SU-DHL-6 (cell line): ENCODE measurements around the gene ASB2.

Source experiments
- H2AFZ ChIP-seq: fragments of 200-600 bp; sonication (generic); 2 replicates; pipeline ENCODE4 v1.6.1; 2014; ENCODE audit warnings: low read depth, mild to moderate bottlenecking, moderate library complexity, mixed read lengths, antibody characterized with exemption, low read length; ENCODE audit not compliant: severe bottlenecking
- H3F3A ChIP-seq: fragments of 200-600 bp; shearing (Covaris generic); 2 replicates; pipeline ENCODE4 v1.6.0; 2016; ENCODE audit warnings: antibody characterized with exemption, mild to moderate bottlenecking; ENCODE audit not compliant: insufficient read depth
- H3K27ac ChIP-seq: fragments of 200-600 bp; sonication (generic); 2 replicates; pipeline ENCODE4 v1.5.1; 2016; ENCODE audit warnings: low read depth, mild to moderate bottlenecking, low read length, moderate library complexity, mixed read lengths
- H3K27me3 ChIP-seq: fragments of 200-600 bp; sonication (generic), shearing (Covaris generic); 2 replicates; pipeline ENCODE4 v1.6.0; 2014; ENCODE audit warnings: mild to moderate bottlenecking, low read length
- H3K36me3 ChIP-seq: fragments of 200-600 bp; sonication (generic); 2 replicates; pipeline ENCODE4 v1.6.1; 2014; ENCODE audit warnings: mild to moderate bottlenecking, low read length, mixed read lengths
- H3K4me2 ChIP-seq: fragments of 300-600, 200-600 bp; shearing (Covaris generic), sonication (generic); 2 replicates; pipeline ENCODE4 v1.6.0; 2014; ENCODE audit warnings: low read length, low read depth, mild to moderate bottlenecking; ENCODE audit not compliant: poor library complexity, severe bottlenecking
- H3K4me3 ChIP-seq: fragments of 200-600 bp; sonication (generic); 2 replicates; pipeline ENCODE4 v1.5.1; 2014; ENCODE audit warnings: antibody characterized with exemption, low read length, mild to moderate bottlenecking, mixed read lengths; ENCODE audit not compliant: insufficient read depth, poor library complexity, severe bottlenecking
- H3K79me2 ChIP-seq: fragments of 200-600 bp; sonication (generic); 2 replicates; pipeline ENCODE4 v1.6.1; 2014; ENCODE audit warnings: mild to moderate bottlenecking, low read length, moderate library complexity; ENCODE audit not compliant: insufficient read depth
- H3K9ac ChIP-seq: fragments of 200-600 bp; sonication (generic); 2 replicates; pipeline ENCODE4 v1.7.0; 2014; ENCODE audit warnings: mild to moderate bottlenecking, low read length
- H3K9me2 ChIP-seq: fragments of 200-600 bp; sonication (generic); replicated peaks from 2 replicates; pipeline ENCODE4 v1.6.1; 2014; ENCODE audit warnings: low read length; ENCODE audit not compliant: insufficient read depth
- H3K9me3 ChIP-seq: fragments of 200-600 bp; sonication (generic); 2 replicates; pipeline ENCODE4 v1.6.1; 2014; ENCODE audit warnings: low read length, mixed read lengths; ENCODE audit not compliant: insufficient read depth
- H4K20me1 ChIP-seq: fragments of 200-600 bp; sonication (generic); 2 replicates; pipeline ENCODE4 v1.6.1; 2014; ENCODE audit warnings: low read depth, mild to moderate bottlenecking, antibody characterized with exemption, low read length, moderate library complexity, mixed read lengths
- EZH2phosphoT487 ChIP-seq: fragments of 200-600 bp; sonication (generic), shearing (Covaris generic); conservative IDR thresholded peaks from 2 replicates; pipeline ENCODE4 v1.6.1; 2018; ENCODE audit warnings: mild to moderate bottlenecking, antibody characterized with exemption, low read length, moderate library complexity, mixed read lengths
- TF ChIP-seq, protein P1 (sequence below): fragments of 200-600 bp; sonication (generic); IDR thresholded peaks from one replicate; pipeline ENCODE4 v1.5.1; 2017; ENCODE audit warnings: antibody characterized with exemption, mild to moderate bottlenecking, low read length, moderate library complexity; ENCODE audit not compliant: insufficient read depth, poor library complexity, severe bottlenecking

ASB2 gene

DNA sequence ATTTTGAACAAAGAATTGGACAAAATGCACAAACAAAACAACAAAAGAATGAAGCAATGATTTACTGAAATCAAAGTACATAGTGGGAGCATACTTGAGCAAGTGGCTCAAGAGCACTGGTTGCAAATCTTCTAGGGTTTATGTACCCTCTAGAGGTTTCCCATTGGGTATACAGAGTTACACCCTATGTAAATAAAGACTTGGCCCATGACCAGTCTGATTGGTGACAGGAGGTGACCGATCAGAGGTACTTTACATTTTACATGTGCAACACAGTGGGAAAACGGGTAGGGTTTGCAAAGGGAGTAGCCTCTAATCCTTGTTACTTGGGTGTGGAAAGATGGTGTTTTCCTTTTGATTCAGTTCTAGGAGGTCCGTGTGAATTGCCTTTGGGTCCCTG is 59.9 kb downstream of the ASB2 start:
- H3K9ac ChIP-seq = no peak overlapping the region
- H3K27me3 ChIP-seq = no peaks in the 10 kb centered on the region
- no peaks in the 10 kb centered on the region for H3K36me3 ChIP-seq
- H2AFZ ChIP-seq = no peak overlapping the region
- no peak overlapping the region for H3K27ac ChIP-seq
- TF ChIP-seq, protein P1, sequence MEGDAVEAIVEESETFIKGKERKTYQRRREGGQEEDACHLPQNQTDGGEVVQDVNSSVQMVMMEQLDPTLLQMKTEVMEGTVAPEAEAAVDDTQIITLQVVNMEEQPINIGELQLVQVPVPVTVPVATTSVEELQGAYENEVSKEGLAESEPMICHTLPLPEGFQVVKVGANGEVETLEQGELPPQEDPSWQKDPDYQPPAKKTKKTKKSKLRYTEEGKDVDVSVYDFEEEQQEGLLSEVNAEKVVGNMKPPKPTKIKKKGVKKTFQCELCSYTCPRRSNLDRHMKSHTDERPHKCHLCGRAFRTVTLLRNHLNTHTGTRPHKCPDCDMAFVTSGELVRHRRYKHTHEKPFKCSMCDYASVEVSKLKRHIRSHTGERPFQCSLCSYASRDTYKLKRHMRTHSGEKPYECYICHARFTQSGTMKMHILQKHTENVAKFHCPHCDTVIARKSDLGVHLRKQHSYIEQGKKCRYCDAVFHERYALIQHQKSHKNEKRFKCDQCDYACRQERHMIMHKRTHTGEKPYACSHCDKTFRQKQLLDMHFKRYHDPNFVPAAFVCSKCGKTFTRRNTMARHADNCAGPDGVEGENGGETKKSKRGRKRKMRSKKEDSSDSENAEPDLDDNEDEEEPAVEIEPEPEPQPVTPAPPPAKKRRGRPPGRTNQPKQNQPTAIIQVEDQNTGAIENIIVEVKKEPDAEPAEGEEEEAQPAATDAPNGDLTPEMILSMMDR = no peak
- no peak for TF ChIP-seq EZH2phosphoT487
- H3F3A ChIP-seq = no peaks in the 10 kb centered on the region
- no peaks in the 10 kb centered on the region for H3K9me2 ChIP-seq
- no peaks in the 10 kb centered on the region for H3K9me3 ChIP-seq
- no peak overlapping the region for H3K4me2 ChIP-seq
- H4K20me1 ChIP-seq = no peaks in the 10 kb centered on the region
- no peaks in the 10 kb centered on the region for H3K79me2 ChIP-seq
- H3K4me3 ChIP-seq = no peak overlapping the region

DNA sequence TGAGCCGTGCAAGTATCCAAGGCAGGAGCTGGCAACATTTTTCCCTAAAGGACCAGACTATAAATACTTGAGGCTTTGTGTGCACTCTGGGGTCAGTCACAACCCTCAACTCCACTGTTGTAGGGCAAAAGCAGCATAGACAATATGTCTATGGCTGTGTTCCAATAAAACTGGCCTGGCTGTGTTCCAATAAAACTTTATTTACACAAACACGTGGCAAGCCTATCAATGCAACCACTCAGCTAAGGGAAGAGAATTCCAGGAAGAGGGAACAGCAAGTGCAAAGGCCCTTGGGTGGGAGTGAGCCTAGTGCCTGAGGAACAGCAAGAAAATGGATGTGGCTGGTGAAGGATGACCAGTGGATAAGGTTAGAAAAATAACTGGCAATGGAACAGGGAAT is 60.6 kb downstream of the ASB2 start:
- H3K36me3 ChIP-seq = no peaks in the 10 kb centered on the region
- no peaks in the 10 kb centered on the region for H3K9me3 ChIP-seq
- no peaks in the 10 kb centered on the region for H3K79me2 ChIP-seq
- H3K4me3 ChIP-seq = no peak overlapping the region
- H3F3A ChIP-seq = no peaks in the 10 kb centered on the region
- H3K27me3 ChIP-seq = no peaks in the 10 kb centered on the region
- no peak for TF ChIP-seq EZH2phosphoT487
- TF ChIP-seq, protein P1 = no peak
- H3K9me2 ChIP-seq = no peaks in the 10 kb centered on the region
- H3K4me2 ChIP-seq = no peak overlapping the region
- no peak overlapping the region for H3K27ac ChIP-seq
- no peaks in the 10 kb centered on the region for H4K20me1 ChIP-seq
- no peak overlapping the region for H2AFZ ChIP-seq
- no peak overlapping the region for H3K9ac ChIP-seq

DNA sequence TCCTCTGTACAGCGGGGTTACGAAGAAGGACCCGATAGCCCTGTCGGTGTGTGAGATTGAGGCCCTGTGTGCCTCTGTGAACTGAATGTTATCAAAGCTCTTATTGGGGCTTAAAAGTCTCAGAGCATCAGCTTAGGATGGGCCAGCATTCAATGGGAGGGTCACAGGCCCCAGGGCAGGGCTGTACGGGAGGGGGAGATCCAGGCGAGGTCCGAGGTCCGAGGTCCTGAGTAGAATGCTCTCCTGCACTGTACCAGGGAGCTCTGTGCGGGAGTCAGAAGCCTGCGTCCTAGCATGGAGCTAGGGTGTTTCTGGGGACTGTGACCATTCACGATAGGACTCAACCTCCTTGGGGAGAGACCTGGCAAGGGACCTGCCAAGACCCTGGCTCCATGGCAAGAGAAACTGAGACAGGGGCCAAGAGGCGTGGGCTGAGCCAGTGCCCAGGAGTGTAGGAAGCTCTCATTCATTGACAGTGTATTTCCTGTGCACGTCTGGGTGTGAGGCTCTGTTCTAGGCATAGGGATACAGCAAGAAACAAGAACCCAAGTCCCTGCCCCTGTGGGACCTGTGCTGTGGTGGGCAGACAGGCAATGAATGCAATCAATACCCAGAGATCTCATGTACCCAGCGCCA is 61.2 kb downstream of the ASB2 start:
- no peaks in the 10 kb centered on the region for H3F3A ChIP-seq
- no peak for TF ChIP-seq EZH2phosphoT487
- TF ChIP-seq, protein P1 = no peak
- H4K20me1 ChIP-seq = no peaks in the 10 kb centered on the region
- no peaks in the 10 kb centered on the region for H3K9me2 ChIP-seq
- no peak overlapping the region for H3K27ac ChIP-seq
- no peak overlapping the region for H3K4me2 ChIP-seq
- H2AFZ ChIP-seq = no peak overlapping the region
- H3K9ac ChIP-seq = no peak overlapping the region
- H3K36me3 ChIP-seq = no peaks in the 10 kb centered on the region
- no peaks in the 10 kb centered on the region for H3K79me2 ChIP-seq
- H3K4me3 ChIP-seq = no peak overlapping the region
- H3K27me3 ChIP-seq = no peaks in the 10 kb centered on the region
- no peaks in the 10 kb centered on the region for H3K9me3 ChIP-seq
